Naive thymus-derived CD4-positive, alpha-beta T cell (primary cell): Measurements from ENCODE around the gene CREB3. TPM values are rescaled to one million over a fixed set of nuclear protein-coding genes. Genes with fewer than 3 reads are reported as not detected.
A peak's percentile ranks its signal among the peaks of the same experiment; 100 is the strongest.

ENCODE experiments used
- ATAC-seq: fragments of 150-1000 bp; cut with Tn5 transposase; 2 replicates; pipeline ENCODE4 v1.10.0; 2021; ENCODE audit warnings: mild to moderate bottlenecking, moderate library complexity
- CTCF ChIA-PET: fragments of 350-600 bp; sonication (Branson Sonifier 250); formaldehyde crosslinking; loops from one replicate; lab custom pipeline; 2021; ENCODE audit warnings: antibody characterized with exemption; lab: Charles Lee
- POLR2A ChIA-PET: fragments of 350-600 bp; sonication (Branson Sonifier 250); formaldehyde crosslinking; loops from one replicate; lab custom pipeline; 2021; ENCODE audit warnings: antibody characterized with exemption, inconsistent platforms; lab: Charles Lee
- DNase-seq, 9 donors: peaks; one replicate each; pipeline versions ENCODE4 v3.0.0 to v3.0.0-alpha.2; 2020 to 2022; ENCODE audit warnings: mixed read lengths in 1 of 9
- H3K27ac ChIP-seq: one replicate; pipeline ENCODE4 v1.7.0; 2013; ENCODE audit warnings: mild to moderate bottlenecking, low read depth, low read length, moderate library complexity
- H3K27me3 ChIP-seq, 2 donors: one replicate each; pipeline ENCODE4 v1.7.0; 2013; ENCODE audit warnings: low read length in 2 of 2, mild to moderate bottlenecking in 2 of 2, moderate library complexity in 2 of 2; ENCODE audit not compliant: control insufficient read depth in 2 of 2, insufficient read depth in 2 of 2
- H3K36me3 ChIP-seq, 3 experiments: 1 replicate in 2 of 3; 2 replicates in 1 of 3; pipeline ENCODE4 v1.7.0; 2013; ENCODE audit warnings: low read length in 3 of 3, mild to moderate bottlenecking in 3 of 3, moderate library complexity in 1 of 3; ENCODE audit not compliant: insufficient read depth in 3 of 3, control insufficient read depth in 2 of 3
- H3K4me1 ChIP-seq, 2 donors: one replicate each; pipeline ENCODE4 v1.7.0; 2013; ENCODE audit warnings: low read length in 2 of 2, mild to moderate bottlenecking in 2 of 2, moderate library complexity in 1 of 2; ENCODE audit not compliant: control insufficient read depth in 2 of 2, insufficient read depth in 2 of 2
- H3K4me3 ChIP-seq: 2 replicates; pipeline ENCODE4 v1.7.0; 2013; ENCODE audit warnings: mild to moderate bottlenecking, low read length
- H3K9me3 ChIP-seq, 3 experiments: 1 replicate in 2 of 3; 2 replicates in 1 of 3; pipeline ENCODE4 v1.7.0; 2013; ENCODE audit warnings: low read length in 3 of 3; ENCODE audit not compliant: control insufficient read depth in 2 of 3
- H3K27ac Mint-ChIP-seq, 9 donors: one replicate each; pipeline ENCODE4 v1.8.0; 2020 to 2022; ENCODE audit warnings: mixed read lengths in 9 of 9, mild to moderate bottlenecking in 8 of 9, moderate library complexity in 5 of 9, inconsistent platforms in 2 of 9
- H3K27me3 Mint-ChIP-seq, 5 donors: one replicate each; pipeline ENCODE4 v1.8.0; 2021 to 2022; ENCODE audit warnings: mixed read lengths in 5 of 5, mild to moderate bottlenecking in 1 of 5
- H3K36me3 Mint-ChIP-seq, 5 donors: one replicate each; pipeline ENCODE4 v1.8.0; 2020 to 2022; ENCODE audit warnings: mixed read lengths in 5 of 5, mild to moderate bottlenecking in 3 of 5, inconsistent platforms in 1 of 5
- H3K4me1 Mint-ChIP-seq, 7 donors: one replicate each; pipeline ENCODE4 v1.8.0; 2020 to 2022; ENCODE audit warnings: mixed read lengths in 7 of 7, mild to moderate bottlenecking in 3 of 7, inconsistent platforms in 1 of 7
- H3K4me3 Mint-ChIP-seq, 10 donors: one replicate each; pipeline ENCODE4 v1.8.0; 2020 to 2022; ENCODE audit warnings: mild to moderate bottlenecking in 10 of 10, mixed read lengths in 10 of 10, moderate library complexity in 6 of 10, inconsistent platforms in 2 of 10
- H3K9me3 Mint-ChIP-seq, 11 donors: one replicate each; pipeline ENCODE4 v1.8.0; 2020 to 2022; ENCODE audit warnings: mixed read lengths in 11 of 11, mild to moderate bottlenecking in 4 of 11, inconsistent platforms in 1 of 11, moderate library complexity in 1 of 11
- intact Hi-C, 2 donors: fragments of 100-400 bp; cut with micrococcal nuclease; formaldehyde crosslinking; loops; one replicate each; pipeline ENCODE4 v1.15.1; 2023
- polyA plus RNA-seq, 2 donors: library from polyadenylated mRNA; unstranded; fragments of 300-500 nt; fragmentation: Illumina TruSeq; gene quantifications; one replicate each; pipeline ENCODE4 v1.2.3, GENCODE V29; 2021
- total RNA-seq, 6 experiments: library from RNA in 5 of 6; stranded (reverse) in 5 of 6; gene quantifications; 1 replicate in 5 of 6; 2 replicates in 1 of 6; pipeline ENCODE4 v1.2.3 and lab custom pipeline; 2021 to 2026

CREB3 gene
- total and polyA plus RNA-seq, 7 experiments from 2014 or later, result 13.4 to 40.2 (median 21.6) TPM

DNA sequence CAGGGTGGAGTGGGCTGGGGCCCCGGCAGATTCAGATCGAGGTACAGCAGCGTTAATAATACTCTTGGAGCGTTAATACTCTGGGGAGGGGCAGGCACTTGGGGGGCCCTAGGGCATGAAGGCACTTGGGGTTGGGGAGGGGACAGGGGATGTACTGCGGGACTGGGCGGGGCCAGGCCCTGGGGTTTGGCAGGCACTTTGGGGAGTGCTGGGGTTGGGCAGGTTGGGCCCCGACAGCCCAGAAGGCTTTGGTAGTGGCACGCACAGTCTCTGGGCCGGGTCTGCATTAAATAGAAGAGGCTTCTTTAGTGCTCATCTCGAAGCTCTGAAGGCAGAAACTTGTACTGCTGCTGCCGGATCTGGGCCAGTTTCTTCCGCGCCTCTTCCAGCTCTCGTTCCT, 35.0 kb upstream of the CREB3 start:
- H3K27me3 Mint-ChIP-seq, result no peaks in the 10 kb centered on the region
- intact Hi-C loops, result loop anchor here (2.0 kb wide), 4 partner anchors 31 to 81 kb away; partner anchors contain the start of genes CCDC107 (in 1 of the 2) and RMRP (in 1 of the 2)

DNA sequence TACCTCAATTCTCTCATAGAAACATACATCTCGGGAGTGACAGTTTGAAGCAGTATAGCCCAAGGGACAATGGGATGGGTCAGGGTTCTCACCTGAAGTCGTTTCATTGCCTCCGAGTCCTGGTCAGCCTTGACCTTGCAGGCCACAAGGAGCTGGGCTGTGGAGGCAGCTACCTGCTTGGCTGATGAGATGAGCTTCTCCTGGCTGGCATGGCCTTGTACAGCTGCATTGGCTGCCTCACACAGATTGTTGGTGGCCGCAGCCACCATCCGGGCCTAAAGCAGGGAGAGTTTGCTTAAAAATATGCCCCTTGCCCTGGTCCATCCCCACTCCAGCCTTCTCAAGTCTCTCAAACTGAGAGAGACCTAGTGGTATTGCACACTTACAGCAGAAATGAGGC, 34.2 kb upstream of the CREB3 start:
- Histone ChIP-seq H3K4me3 (no peak overlapping the region), H3K27me3 (no peaks in the 10 kb centered on the region), H3K9me3 (no peaks in the 10 kb centered on the region), H3K4me1 (peaks cover 0 to 10% of the 10 kb centered on the region in 2 donors), H3K27ac (no peak overlapping the region), H3K36me3 (peaks cover 18 to 67% (median 24%) of the 10 kb centered on the region in 3 experiments)
- DNase-seq (no peak), ATAC-seq (no peak)
- peaks cover 6 to 10% (median 8%) of the 10 kb centered on the region in 7 donors for H3K4me1 Mint-ChIP-seq
- H3K27ac Mint-ChIP-seq, result peak overlapping the region in 1 of 9 donors; percentile 44
- H3K4me3 Mint-ChIP-seq, result no peak overlapping the region
- POLR2A ChIA-PET, result interaction anchor here (1.3 to 4.0 kb wide), 2 partner anchors 31 to 49 kb away, joined by 3 to 36 read pairs; partner anchors contain the start of gene SIT1
- intact Hi-C loops, result no loop called here
- H3K36me3 Mint-ChIP-seq, result peaks cover 0 to 30% (median 6%) of the 10 kb centered on the region in 5 donors
- CTCF ChIA-PET, result interaction anchor here (0.9 to 7.1 kb wide), 6 partner anchors 14 to 82 kb away, joined by 3 to 107 read pairs (median 23); partner anchors contain the start of genes ARHGEF39, CA9, CCDC107 and CD72
- no peaks in the 10 kb centered on the region for H3K9me3 Mint-ChIP-seq
- no peaks in the 10 kb centered on the region for H3K27me3 Mint-ChIP-seq

More for the DNA sequence above, 35.0 kb upstream of the CREB3 start:
- H3K27ac ChIP-seq, result no peak overlapping the region
- no peak overlapping the region for H3K4me3 ChIP-seq
- Mint-ChIP-seq H3K4me3 (no peak overlapping the region), H3K27ac (peak overlapping the region in 3 of 9 donors; percentile 38 to 60 (median 44)), H3K9me3 (no peaks in the 10 kb centered on the region), H3K36me3 (peaks cover 0 to 23% (median 0%) of the 10 kb centered on the region in 5 donors), H3K4me1 (peaks cover 4 to 10% (median 8%) of the 10 kb centered on the region in 7 donors)
- POLR2A ChIA-PET, result interaction anchor here (0.6 to 4.0 kb wide), 6 partner anchors 8 to 173 kb away, joined by 3 to 36 read pairs (median 10); partner anchors contain the start of genes OR13J1 and SIT1
- DNase-seq (no peak), ATAC-seq (no peak)
- peaks cover 0 to 10% of the 10 kb centered on the region in 2 donors for H3K4me1 ChIP-seq
- CTCF ChIA-PET, result interaction anchor here (0.9 to 7.1 kb wide), 15 partner anchors 9 to 94 kb away, joined by 3 to 107 read pairs (median 9); partner anchors contain the start of genes ARHGEF39, CA9, CCDC107 and CD72
- H3K27me3 ChIP-seq, result no peaks in the 10 kb centered on the region
- H3K9me3 ChIP-seq, result no peaks in the 10 kb centered on the region
- H3K36me3 ChIP-seq, result peaks cover 13 to 59% (median 24%) of the 10 kb centered on the region in 3 experiments

DNA sequence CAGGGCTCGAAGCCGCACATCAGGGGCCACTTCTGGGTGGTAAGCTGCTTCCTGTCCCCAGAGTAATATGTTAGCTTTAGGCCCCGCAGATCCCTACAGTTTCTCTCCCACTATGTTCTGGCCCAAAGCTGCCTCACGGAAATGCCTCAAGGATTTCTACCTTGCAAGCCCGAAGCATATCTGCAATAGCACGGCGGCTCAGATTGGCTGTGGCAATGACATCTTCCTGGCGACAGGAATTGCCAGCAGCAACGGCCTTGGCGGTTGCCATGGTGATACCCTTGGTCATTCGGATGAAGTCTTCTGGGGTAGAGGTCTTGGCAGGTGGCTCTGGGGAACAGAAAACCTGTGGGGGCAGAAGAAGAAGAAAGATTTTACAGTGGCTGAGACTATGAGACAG, 32.4 kb upstream of the CREB3 start:
- H3K36me3 ChIP-seq, result peaks cover 31 to 85% (median 37%) of the 10 kb centered on the region in 3 experiments
- H3K4me1 ChIP-seq, result peaks cover 0 to 10% of the 10 kb centered on the region in 2 donors
- Mint-ChIP-seq H3K4me3 (no peak overlapping the region), H3K36me3 (peaks cover 7 to 40% (median 14%) of the 10 kb centered on the region in 5 donors), H3K27ac (no peak overlapping the region), H3K27me3 (no peaks in the 10 kb centered on the region), H3K9me3 (no peaks in the 10 kb centered on the region), H3K4me1 (peaks cover 7 to 10% (median 8%) of the 10 kb centered on the region in 7 donors)
- no peaks in the 10 kb centered on the region for H3K9me3 ChIP-seq
- H3K27me3 ChIP-seq, result no peaks in the 10 kb centered on the region
- no peak overlapping the region for H3K4me3 ChIP-seq
- ChIA-PET CTCF (no interaction called here), POLR2A (interaction anchor here (0.5 to 1.2 kb wide), 3 partner anchors 8 to 48 kb away, joined by 3 to 4 read pairs (median 3); no protein-coding TSS in a partner anchor)
- no peak for ATAC-seq
- intact Hi-C loops, result no loop called here
- H3K27ac ChIP-seq, result no peak overlapping the region
- no peak for DNase-seq

DNA sequence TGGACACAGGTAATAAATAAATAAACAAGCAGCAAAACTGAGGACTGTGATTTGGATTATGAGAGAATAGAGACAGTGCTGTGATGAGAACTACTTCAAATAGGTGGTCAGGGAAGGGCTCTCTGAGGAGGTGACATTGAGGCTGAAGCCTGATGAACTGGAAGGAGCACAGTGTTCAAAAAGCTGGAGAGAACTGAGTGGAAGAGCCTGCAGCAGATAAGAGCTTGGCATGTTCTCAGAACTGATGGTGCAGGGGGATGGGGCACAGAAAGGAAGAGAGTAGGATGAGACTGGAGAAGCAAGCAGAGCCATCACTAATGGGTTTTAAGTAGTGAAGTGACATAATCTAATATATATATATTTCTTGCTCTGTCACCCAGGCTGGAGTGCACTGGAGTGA, 31.5 kb upstream of the CREB3 start:
- Histone ChIP-seq H3K4me1 (peaks cover 0 to 10% of the 10 kb centered on the region in 2 donors), H3K36me3 (peaks cover 39 to 94% (median 46%) of the 10 kb centered on the region in 3 experiments), H3K9me3 (no peaks in the 10 kb centered on the region), H3K27me3 (no peaks in the 10 kb centered on the region), H3K4me3 (no peak overlapping the region), H3K27ac (no peak overlapping the region)
- ChIA-PET CTCF (interaction anchor here (1.1 kb wide), 2 partner anchors 8 to 88 kb away, joined by 4 to 6 read pairs; no protein-coding TSS in a partner anchor), POLR2A (interaction anchor here (1.2 kb wide), 1 partner anchor 9 kb away, joined by 3 read pairs; no protein-coding TSS in a partner anchor)
- intact Hi-C loops, result no loop called here
- ATAC-seq (no peak), DNase-seq (no peak)
- no peaks in the 10 kb centered on the region for H3K27me3 Mint-ChIP-seq
- no peak overlapping the region for H3K27ac Mint-ChIP-seq
- no peaks in the 10 kb centered on the region for H3K9me3 Mint-ChIP-seq
- no peak overlapping the region for H3K4me3 Mint-ChIP-seq
- H3K4me1 Mint-ChIP-seq, result peaks cover 7 to 10% (median 8%) of the 10 kb centered on the region in 7 donors
- peaks cover 7 to 40% (median 14%) of the 10 kb centered on the region in 5 donors for H3K36me3 Mint-ChIP-seq

DNA sequence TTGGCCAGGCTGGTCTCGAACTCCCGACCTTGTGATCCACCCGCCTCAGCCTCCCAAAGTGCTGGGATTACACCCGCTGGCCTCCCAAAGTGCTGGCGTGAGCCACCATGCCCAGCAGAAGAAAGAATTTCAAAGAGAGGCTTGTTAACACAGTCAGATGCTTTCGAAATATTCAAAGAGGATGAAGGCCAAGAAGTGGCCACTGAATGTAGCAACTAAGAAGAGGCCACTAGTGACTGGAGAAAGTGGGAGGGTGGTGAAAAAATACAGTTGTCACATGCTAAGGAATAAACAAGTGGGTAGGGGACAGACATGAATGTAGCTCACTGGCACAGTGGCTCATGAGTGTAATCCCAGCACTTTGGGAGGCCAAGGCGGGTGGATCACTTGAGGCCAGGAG, 29.8 kb upstream of the CREB3 start:
- H3K27me3 Mint-ChIP-seq, result no peaks in the 10 kb centered on the region
- H3K9me3 Mint-ChIP-seq, result peaks cover 0 to 2% (median 0%) of the 10 kb centered on the region in 11 donors
- no peak overlapping the region for H3K27ac ChIP-seq
- no peaks in the 10 kb centered on the region for H3K27me3 ChIP-seq
- H3K4me1 ChIP-seq, result no peaks in the 10 kb centered on the region
- no peak overlapping the region for H3K4me3 ChIP-seq
- DNase-seq, result no peak
- no peak for ATAC-seq
- H3K36me3 Mint-ChIP-seq, result peaks cover 19 to 41% (median 25%) of the 10 kb centered on the region in 5 donors
- H3K4me1 Mint-ChIP-seq, result peaks cover 0 to 7% (median 0%) of the 10 kb centered on the region in 7 donors
- peak overlapping the region in 2 of 9 donors; percentile 14 to 59 for H3K27ac Mint-ChIP-seq
- H3K36me3 ChIP-seq, result peaks cover 56 to 100% (median 63%) of the 10 kb centered on the region in 3 experiments
- no peaks in the 10 kb centered on the region for H3K9me3 ChIP-seq
- CTCF ChIA-PET, result interaction anchor here (0.5 kb wide), 1 partner anchor 10 kb away, joined by 3 read pairs; no protein-coding TSS in a partner anchor
- intact Hi-C loops, result no loop called here
- H3K4me3 Mint-ChIP-seq, result no peak overlapping the region
- POLR2A ChIA-PET, result interaction anchor here (0.9 to 1.3 kb wide), 2 partner anchors 45 to 53 kb away, joined by 3 to 4 read pairs; partner anchors contain the start of genes CCDC107 and RMRP

DNA sequence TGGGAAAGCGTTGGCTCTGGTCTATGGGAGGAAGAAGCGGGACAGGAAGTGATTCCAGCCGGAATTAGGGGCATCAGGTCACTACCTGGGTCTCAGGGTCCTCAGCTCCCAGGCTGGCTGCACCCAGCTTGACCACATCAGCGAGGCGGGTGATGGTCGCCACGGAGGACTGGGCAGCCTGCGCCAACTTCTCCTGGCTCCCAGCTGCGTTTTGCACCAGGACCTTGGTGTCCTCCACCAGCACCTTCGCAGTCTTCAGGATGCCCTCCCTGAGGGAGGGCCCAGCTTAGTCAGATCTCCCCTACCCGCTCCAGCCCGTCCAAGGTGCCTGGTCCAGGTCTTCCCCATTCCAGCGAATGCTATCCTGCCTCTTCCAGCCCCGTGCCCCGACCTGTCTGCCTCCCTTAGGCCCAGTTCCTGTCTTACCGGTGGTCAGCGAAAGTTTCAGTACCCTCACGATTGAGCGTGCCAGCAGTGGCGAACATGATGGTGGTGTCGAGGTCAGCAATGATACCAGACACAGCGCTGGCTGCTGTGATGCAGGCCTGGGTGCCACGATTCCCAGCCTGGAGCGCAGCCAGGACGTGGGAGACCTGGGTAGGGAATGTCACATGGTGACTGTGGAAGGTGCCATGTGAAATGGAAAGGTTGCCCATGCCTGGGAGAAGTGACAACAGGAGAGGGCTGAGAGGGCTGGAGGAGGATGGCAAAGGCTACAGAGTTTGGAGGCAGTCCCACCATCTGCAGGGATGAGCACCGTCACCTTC, 28.4 kb upstream of the CREB3 start:
- H3K9me3 ChIP-seq, result no peaks in the 10 kb centered on the region
- peaks cover 68 to 100% (median 75%) of the 10 kb centered on the region in 3 experiments for H3K36me3 ChIP-seq
- Mint-ChIP-seq H3K9me3 (peaks cover 0 to 2% (median 0%) of the 10 kb centered on the region in 11 donors), H3K36me3 (peaks cover 24 to 53% (median 35%) of the 10 kb centered on the region in 5 donors), H3K27ac (no peak overlapping the region), H3K4me3 (no peak overlapping the region), H3K27me3 (no peaks in the 10 kb centered on the region), H3K4me1 (peaks cover 0 to 7% (median 0%) of the 10 kb centered on the region in 7 donors)
- no peaks in the 10 kb centered on the region for H3K4me1 ChIP-seq
- DNase-seq (no peak), ATAC-seq (no peak)
- H3K27me3 ChIP-seq, result no peaks in the 10 kb centered on the region
- intact Hi-C loops, result no loop called here
- H3K27ac ChIP-seq, result no peak overlapping the region
- ChIA-PET CTCF (interaction anchor here (1.0 kb wide), 1 partner anchor 10 kb away, joined by 4 read pairs; no protein-coding TSS in a partner anchor), POLR2A (interaction anchor here (0.9 to 3.1 kb wide), 2 partner anchors 8 to 54 kb away, joined by 4 to 9 read pairs; no protein-coding TSS in a partner anchor)
- H3K4me3 ChIP-seq, result no peak overlapping the region
